NCI-H82 (cell line): ENCODE results near the gene C8G.

Experiments used
- DNase-seq: peaks from one replicate; lab custom pipeline; 2025; lab: John Stamatoyannopoulos, UW

The C8G gene

GRCh38 chr9:136982232-136983051 lies 37.4 kb downstream of the C8G start, which contains the start of gene LCNL1:
LCNL1 (plus strand) TSS chr9:136982993; CDS start chr9:136983587, 594 bp downstream.
- DNase-seq: no peak

GRCh38 chr9:136983167-136983566 lies 38.1 kb downstream of the C8G start:
- DNase-seq: no peak

- DNase-seq: no peak
Measured at GRCh38 chr9:136983656-136984314, 38.7 kb downstream of the C8G start.

- DNase-seq: no peak
Measured at GRCh38 chr9:136984464-136985026, 39.5 kb downstream of the C8G start.

GRCh38 chr9:136985027-136985602 lies 40.1 kb downstream of the C8G start:
- DNase-seq: no peak

GRCh38 chr9:136985853-136986252 lies 40.8 kb downstream of the C8G start:
- no peak for DNase-seq

- no peak for DNase-seq
Measured at GRCh38 chr9:136988872-136989271, 43.8 kb downstream of the C8G start.

GRCh38 chr9:136990242-136990911 lies 45.3 kb downstream of the C8G start:
- DNase-seq: no peak

GRCh38 chr9:136991993-136992818 lies 47.2 kb downstream of the C8G start, which contains the start of gene PAXX:
PAXX (plus strand) TSS chr9:136992422; CDS start chr9:136992444, 22 bp downstream.
- DNase-seq: peak; percentile 94

- DNase-seq: no peak
Measured at GRCh38 chr9:136992819-136993369, 47.9 kb downstream of the C8G start.

GRCh38 chr9:136994180-136994887 lies 49.3 kb downstream of the C8G start:
- no peak for DNase-seq

GRCh38 chr9:136994888-136995230 lies 49.8 kb downstream of the C8G start:
- no peak for DNase-seq

GRCh38 chr9:136995362-136995761 lies 50.3 kb downstream of the C8G start:
- DNase-seq: no peak

GRCh38 chr9:136995772-136996311 lies 50.8 kb downstream of the C8G start:
- no peak for DNase-seq
